HG03139 (cell line): ENCODE data around the gene CYP26B1.

Experiments
- ATAC-seq: cut with Tn5 transposase; IDR thresholded peaks from one replicate; pipeline ENCODE4 v1.9.1; 2021; ENCODE audit not compliant: unreplicated experiment

The CYP26B1 gene

GRCh38 chr2:72113847-72114692, 33.6 kb downstream of the CYP26B1 start:
- no peak for ATAC-seq

- no peak for ATAC-seq
Observed at GRCh38 chr2:72112981-72113846, 34.4 kb downstream of the CYP26B1 start.

- no peak for ATAC-seq
Observed at GRCh38 chr2:72112401-72112800, 35.3 kb downstream of the CYP26B1 start.

- no peak for ATAC-seq
Observed at GRCh38 chr2:72111061-72111460, 36.6 kb downstream of the CYP26B1 start.

GRCh38 chr2:72109904-72110303, 37.8 kb downstream of the CYP26B1 start:
- ATAC-seq = no peak

- no peak for ATAC-seq
Observed at GRCh38 chr2:72109291-72109690, 38.4 kb downstream of the CYP26B1 start.

GRCh38 chr2:72108121-72108520, 39.5 kb downstream of the CYP26B1 start:
- no peak for ATAC-seq

GRCh38 chr2:72106978-72107377, 40.7 kb downstream of the CYP26B1 start:
- no peak for ATAC-seq

GRCh38 chr2:72104821-72105588, 42.7 kb downstream of the CYP26B1 start:
- ATAC-seq = no peak

- ATAC-seq = no peak
Observed at GRCh38 chr2:72103690-72104089, 44.0 kb downstream of the CYP26B1 start.

- ATAC-seq = no peak
Observed at GRCh38 chr2:72103161-72103560, 44.5 kb downstream of the CYP26B1 start.

- ATAC-seq = no peak
Observed at GRCh38 chr2:72098935-72099334, 48.7 kb downstream of the CYP26B1 start.

- no peak for ATAC-seq
Observed at GRCh38 chr2:72097276-72097675, 50.4 kb downstream of the CYP26B1 start.

- no peak for ATAC-seq
Observed at GRCh38 chr2:72096181-72096580, 51.5 kb downstream of the CYP26B1 start.

GRCh38 chr2:72095364-72095763, 52.3 kb downstream of the CYP26B1 start:
- no peak for ATAC-seq

GRCh38 chr2:72094701-72095100, 53.0 kb downstream of the CYP26B1 start:
- no peak for ATAC-seq

- no peak for ATAC-seq
Observed at GRCh38 chr2:72092111-72092510, 55.6 kb downstream of the CYP26B1 start.

- no peak for ATAC-seq
Observed at GRCh38 chr2:72090781-72091482, 56.7 kb downstream of the CYP26B1 start.

GRCh38 chr2:72090271-72090720, 57.4 kb downstream of the CYP26B1 start:
- no peak for ATAC-seq

GRCh38 chr2:72089537-72089936, 58.1 kb downstream of the CYP26B1 start:
- ATAC-seq = no peak

GRCh38 chr2:72089028-72089427, 58.6 kb downstream of the CYP26B1 start:
- no peak for ATAC-seq
